Suprapubic skin (tissue), 4 donors: ENCODE measurements around the gene SHOX. TPM values are rescaled to one million over a fixed set of nuclear protein-coding genes. Genes with fewer than 3 reads are reported as not detected.

ENCODE experiments used
- DNase-seq, 2 donors: peaks; one replicate each; pipeline ENCODE4 v3.0.0-alpha.2; 2019; ENCODE audit warnings: low spot score in 2 of 2
- H3K27ac ChIP-seq: fragments of 200-600 bp; sonication (generic); one replicate; pipeline ENCODE4 v1.5.1; 2019
- H3K27me3 ChIP-seq: fragments of 200-600 bp; sonication (generic); one replicate; pipeline ENCODE4 v1.5.1; 2019
- H3K36me3 ChIP-seq: fragments of 200-600 bp; sonication (generic); one replicate; pipeline ENCODE4 v1.5.1; 2019
- H3K4me1 ChIP-seq: fragments of 200-600 bp; sonication (generic); one replicate; pipeline ENCODE4 v1.5.1; 2019
- H3K4me3 ChIP-seq: fragments of 200-600 bp; sonication (generic); one replicate; pipeline ENCODE4 v1.5.1; 2019; ENCODE audit warnings: mild to moderate bottlenecking
- H3K9me3 ChIP-seq: fragments of 200-600 bp; sonication (generic); one replicate; pipeline ENCODE4 v1.5.1; 2019
- EP300 ChIP-seq: sonication (generic); formaldehyde crosslinking; IDR thresholded peaks from one replicate; pipeline ENCODE4 v1.6.1; 2017; ENCODE audit warnings: antibody characterized with exemption
- POLR2A ChIP-seq, 2 donors: fragments of 450-650 bp; IDR thresholded peaks; one replicate each; pipeline ENCODE4 v1.6.1; 2017; ENCODE audit warnings: antibody characterized with exemption in 2 of 2, mild to moderate bottlenecking in 2 of 2, moderate library complexity in 2 of 2
- POLR2AphosphoS5 ChIP-seq, 3 donors: sonication (generic); formaldehyde crosslinking; IDR thresholded peaks; one replicate each; pipeline ENCODE4 v1.6.1; 2017; ENCODE audit warnings: antibody characterized with exemption in 3 of 3
- WGBS: methylation state at CpG from one replicate; pipeline ENCODE4 v1.1.5; 2018; 5-methylcytosine and 5-hydroxymethylcytosine counted together
- total RNA-seq, 4 donors: library from RNA; depleted of rRNA; stranded (reverse); fragments of >200 nt; gene quantifications; one replicate each; pipeline ENCODE4 v1.1.0, GENCODE V29; 2016
- TF ChIP-seq, protein P1 (sequence below), 2 donors: fragments of 200-600 bp in 1 of 2; fragments of 450-650 bp in 1 of 2; sonication (generic) in 1 of 2; IDR thresholded peaks; one replicate each; pipeline ENCODE4 v1.5.1; 2016 to 2019; ENCODE audit warnings: antibody characterized with exemption in 2 of 2, mild to moderate bottlenecking in 1 of 2, moderate library complexity in 1 of 2

SHOX gene
- total RNA-seq, 4 donors from 2014 or later: 0.16 to 0.32 (median 0.23) TPM; not detected in 1

DNA sequence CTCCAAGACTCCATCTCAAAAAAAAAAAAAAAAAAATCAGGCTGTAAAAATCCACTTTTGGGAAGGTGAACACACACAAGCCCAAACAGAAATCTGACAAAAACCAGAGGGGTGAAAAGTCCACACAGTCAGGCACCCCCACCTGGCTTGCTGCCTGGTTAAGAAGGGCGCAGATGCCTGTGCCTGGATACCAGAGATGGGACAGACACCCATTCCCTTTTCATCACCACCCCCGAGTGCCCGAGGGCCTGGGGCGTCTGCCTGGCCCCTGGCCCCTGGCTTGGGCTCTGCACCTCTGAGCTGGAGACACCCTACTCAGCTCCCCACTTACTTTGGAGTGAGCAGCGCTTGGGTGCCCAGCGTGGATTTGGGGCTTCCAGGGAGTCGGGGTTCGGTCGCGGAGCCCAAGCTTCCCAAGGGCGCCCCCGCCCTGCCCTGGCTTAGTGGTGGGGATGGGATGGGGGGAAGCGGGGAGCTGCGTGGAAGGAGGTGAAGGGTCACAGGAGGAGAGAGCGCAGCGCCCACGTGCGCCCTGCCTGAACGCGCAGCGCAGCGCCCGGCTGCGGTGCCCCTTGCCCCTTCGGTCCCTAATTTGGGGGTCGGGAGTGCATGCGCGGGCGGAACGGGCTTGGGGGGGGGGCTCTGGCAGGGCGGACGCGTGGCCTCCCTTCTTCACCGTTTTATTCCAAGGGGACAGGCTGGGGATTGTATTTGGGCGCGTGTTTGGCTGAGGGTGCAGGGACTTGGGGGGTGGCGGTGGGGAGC, 11.3 kb downstream of the SHOX start:
- no peak overlapping the region for H3K27ac ChIP-seq
- H3K36me3 ChIP-seq: no peaks in the 10 kb centered on the region
- 23% methylated on average over 10 of the region's 37 CpGs for WGBS
- DNase-seq: no peak
- TF ChIP-seq POLR2A (IDR thresholded peaks at IDR 0.05) (no peak), POLR2AphosphoS5 (IDR thresholded peaks at IDR 0.05) (no peak), EP300 (no peak)
- TF ChIP-seq, protein P1, sequence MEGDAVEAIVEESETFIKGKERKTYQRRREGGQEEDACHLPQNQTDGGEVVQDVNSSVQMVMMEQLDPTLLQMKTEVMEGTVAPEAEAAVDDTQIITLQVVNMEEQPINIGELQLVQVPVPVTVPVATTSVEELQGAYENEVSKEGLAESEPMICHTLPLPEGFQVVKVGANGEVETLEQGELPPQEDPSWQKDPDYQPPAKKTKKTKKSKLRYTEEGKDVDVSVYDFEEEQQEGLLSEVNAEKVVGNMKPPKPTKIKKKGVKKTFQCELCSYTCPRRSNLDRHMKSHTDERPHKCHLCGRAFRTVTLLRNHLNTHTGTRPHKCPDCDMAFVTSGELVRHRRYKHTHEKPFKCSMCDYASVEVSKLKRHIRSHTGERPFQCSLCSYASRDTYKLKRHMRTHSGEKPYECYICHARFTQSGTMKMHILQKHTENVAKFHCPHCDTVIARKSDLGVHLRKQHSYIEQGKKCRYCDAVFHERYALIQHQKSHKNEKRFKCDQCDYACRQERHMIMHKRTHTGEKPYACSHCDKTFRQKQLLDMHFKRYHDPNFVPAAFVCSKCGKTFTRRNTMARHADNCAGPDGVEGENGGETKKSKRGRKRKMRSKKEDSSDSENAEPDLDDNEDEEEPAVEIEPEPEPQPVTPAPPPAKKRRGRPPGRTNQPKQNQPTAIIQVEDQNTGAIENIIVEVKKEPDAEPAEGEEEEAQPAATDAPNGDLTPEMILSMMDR (IDR thresholded peaks at IDR 0.05): no peak
- peaks cover 84% of the 10 kb centered on the region for H3K27me3 ChIP-seq
- no peaks in the 10 kb centered on the region for H3K4me1 ChIP-seq
- H3K9me3 ChIP-seq: no peaks in the 10 kb centered on the region
- no peak overlapping the region for H3K4me3 ChIP-seq

DNA sequence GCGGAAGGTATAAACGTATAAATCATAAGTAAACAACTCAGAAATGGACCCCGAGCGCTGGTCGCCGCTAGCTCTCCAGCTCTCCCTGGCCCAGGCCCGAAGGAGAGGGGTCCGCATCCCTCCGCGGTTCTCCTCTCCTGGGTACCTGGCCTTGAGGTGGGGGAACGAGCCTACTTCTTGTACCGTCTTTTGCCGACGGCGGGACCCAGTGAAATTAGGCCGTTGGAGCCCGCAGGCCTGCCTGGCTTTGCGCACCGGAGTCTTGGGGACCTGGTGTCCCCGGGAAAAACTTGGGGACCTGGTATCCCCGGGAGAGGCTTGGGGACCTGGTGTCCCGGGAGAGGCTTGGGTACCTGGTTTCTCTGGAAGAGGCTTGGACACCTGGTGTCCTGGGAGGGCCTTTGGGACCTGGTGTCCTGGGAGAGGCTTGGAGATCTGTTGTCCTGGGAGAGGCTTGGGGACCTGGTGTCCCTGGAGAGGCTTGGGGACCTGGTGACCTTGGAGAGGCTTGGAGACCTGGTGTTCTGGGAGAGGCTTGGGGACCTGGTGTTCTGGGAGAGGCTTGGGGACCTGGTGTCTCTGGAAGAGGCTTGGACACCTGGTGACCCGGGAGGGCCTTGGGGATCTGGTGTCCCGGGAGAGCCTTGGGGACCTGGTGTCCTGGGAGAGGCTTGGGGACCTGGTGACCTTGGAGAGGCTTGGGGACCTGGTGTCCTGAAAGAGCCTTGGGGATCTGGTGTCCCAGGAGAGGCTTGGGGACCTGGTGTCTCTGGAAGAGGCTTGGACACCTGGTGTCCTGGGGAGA, 12.0 kb downstream of the SHOX start:
- Histone ChIP-seq H3K27ac (no peak overlapping the region), H3K9me3 (no peaks in the 10 kb centered on the region), H3K36me3 (no peaks in the 10 kb centered on the region), H3K27me3 (peaks cover 77% of the 10 kb centered on the region), H3K4me1 (no peaks in the 10 kb centered on the region), H3K4me3 (no peak overlapping the region)
- no peak for DNase-seq
- whole genome bisulfite sequencing: 16% methylated on average over 19 of the region's 24 CpGs
- no peak for TF ChIP-seq EP300
- no peak for TF ChIP-seq POLR2A (IDR thresholded peaks at IDR 0.05)
- TF ChIP-seq POLR2AphosphoS5 (IDR thresholded peaks at IDR 0.05): no peak
- TF ChIP-seq, protein P1 (IDR thresholded peaks at IDR 0.05): no peak

DNA sequence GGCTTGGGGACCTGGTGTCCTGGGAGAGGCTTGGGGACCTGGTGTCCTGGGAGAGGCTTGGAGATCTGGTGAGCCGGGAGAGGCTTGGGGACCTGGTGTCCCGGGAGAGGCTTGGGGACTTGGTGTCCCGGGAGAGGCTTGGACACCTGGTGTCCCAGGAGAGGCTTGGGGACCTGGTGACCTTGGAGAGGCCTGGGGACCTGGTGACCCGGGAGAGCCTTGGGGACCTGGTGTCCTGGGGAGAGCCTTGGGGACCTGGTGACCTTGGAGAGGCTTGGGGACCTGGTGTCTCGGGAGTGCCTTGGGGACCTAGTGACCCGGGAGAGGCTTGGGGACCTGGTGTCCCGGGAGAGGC, 12.6 kb downstream of the SHOX start:
- no peak for DNase-seq
- WGBS: 51% methylated on average over 3 of the region's 7 CpGs
- H3K4me1 ChIP-seq: no peaks in the 10 kb centered on the region
- no peaks in the 10 kb centered on the region for H3K9me3 ChIP-seq
- no peak overlapping the region for H3K4me3 ChIP-seq
- TF ChIP-seq, protein P1 (IDR thresholded peaks at IDR 0.05): no peak
- TF ChIP-seq POLR2AphosphoS5 (IDR thresholded peaks at IDR 0.05): no peak
- no peak for TF ChIP-seq EP300
- no peak for TF ChIP-seq POLR2A (IDR thresholded peaks at IDR 0.05)
- no peak overlapping the region for H3K27ac ChIP-seq
- no peaks in the 10 kb centered on the region for H3K36me3 ChIP-seq
- H3K27me3 ChIP-seq: peaks cover 73% of the 10 kb centered on the region

DNA sequence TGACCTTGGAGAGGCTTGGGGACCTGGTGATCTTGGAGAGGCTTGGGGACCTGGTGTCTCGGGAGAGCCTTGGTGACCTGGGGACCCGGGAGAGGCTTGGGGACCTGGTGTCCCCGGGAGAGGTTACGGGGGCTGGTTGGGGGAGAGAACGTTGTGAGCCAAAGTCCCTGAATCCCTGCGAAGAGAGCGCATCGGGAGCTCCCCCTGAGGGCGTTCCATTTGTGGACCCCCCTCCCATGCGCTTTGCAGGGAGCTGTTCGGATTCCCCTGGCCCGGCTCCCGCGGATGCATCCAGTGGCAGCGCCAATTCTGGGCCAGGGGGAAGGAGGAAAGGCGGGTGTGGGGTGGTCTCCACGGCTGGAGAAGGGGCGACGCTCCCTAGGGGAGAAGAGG, 13.3 kb downstream of the SHOX start:
- TF ChIP-seq POLR2AphosphoS5 (IDR thresholded peaks at IDR 0.05) (no peak), POLR2A (IDR thresholded peaks at IDR 0.05) (no peak), EP300 (no peak)
- TF ChIP-seq, protein P1 (IDR thresholded peaks at IDR 0.05): no peak
- Histone ChIP-seq H3K27me3 (peaks cover 66% of the 10 kb centered on the region), H3K27ac (no peak overlapping the region), H3K4me1 (no peaks in the 10 kb centered on the region), H3K36me3 (no peaks in the 10 kb centered on the region), H3K4me3 (no peak overlapping the region), H3K9me3 (no peaks in the 10 kb centered on the region)
- 2% methylated on average over 15 of the region's 19 CpGs for WGBS
- peak in 1 of 2 donors; percentile 67 for DNase-seq
